ENCODE results near the gene NBPF11. TPM values are rescaled to one million over a fixed set of nuclear protein-coding genes. Genes with fewer than 3 reads are reported as not detected.
A peak's percentile ranks its signal among the peaks of the same experiment; 100 is the strongest.

Gene NBPF11
- total RNA-seq, 4 donors from 2014 or later, result 5.9 to 7.3 (median 6.7) TPM

GRCh38 chr1:148162363-148162762 lies 10.3 kb upstream of the NBPF11 start:
- H3K4me3 ChIP-seq, result no peak overlapping the region
- no peak for TF ChIP-seq POLR2A (IDR thresholded peaks at IDR 0.05)
- TF ChIP-seq CTCF (IDR thresholded peaks at IDR 0.05), result no peak
- TF ChIP-seq EP300 (IDR thresholded peaks at IDR 0.05), result no peak
- TF ChIP-seq POLR2AphosphoS5 (IDR thresholded peaks at IDR 0.05), result no peak
- peaks cover 0 to 5% (median 0%) of the 10 kb centered on the region in 3 donors for H3K9me3 ChIP-seq
- peaks cover 57% of the 10 kb centered on the region for H3K27me3 ChIP-seq
- no peaks in the 10 kb centered on the region for H3K36me3 ChIP-seq
- peaks cover 0 to 10% (median 0%) of the 10 kb centered on the region in 3 donors for H3K4me1 ChIP-seq
- no peak for ATAC-seq
- 47% methylated on average over 2 of the region's 25 CpGs; no CpG with 5 or more reads in 1 of the 2 donors for WGBS, 2 donors (ENCODE audit: low coverage in 1 of 2)
- H3K27ac ChIP-seq, result no peak overlapping the region

GRCh38 chr1:148161053-148161901 lies 9.2 kb upstream of the NBPF11 start:
- peaks cover 0 to 10% (median 0%) of the 10 kb centered on the region in 3 donors for H3K4me1 ChIP-seq
- no peak overlapping the region for H3K27ac ChIP-seq
- no peak overlapping the region for H3K4me3 ChIP-seq
- no peaks in the 10 kb centered on the region for H3K36me3 ChIP-seq
- TF ChIP-seq EP300 (IDR thresholded peaks at IDR 0.05), result no peak
- no peak for TF ChIP-seq POLR2A (IDR thresholded peaks at IDR 0.05)
- no peak for TF ChIP-seq POLR2AphosphoS5 (IDR thresholded peaks at IDR 0.05)
- no peak for TF ChIP-seq CTCF (IDR thresholded peaks at IDR 0.05)
- peaks cover 58% of the 10 kb centered on the region for H3K27me3 ChIP-seq
- H3K9me3 ChIP-seq, result peaks cover 0 to 5% (median 0%) of the 10 kb centered on the region in 3 donors
- WGBS, 2 donors (ENCODE audit: low coverage in 1 of 2), result 52 to 89% methylated on average over 5 to 8 of the region's 42 CpGs
- no peak for ATAC-seq

GRCh38 chr1:148160343-148161052 lies 8.4 kb upstream of the NBPF11 start:
- Histone ChIP-seq H3K4me1 (peaks cover 0 to 10% (median 0%) of the 10 kb centered on the region in 3 donors), H3K27ac (no peak overlapping the region), H3K9me3 (peaks cover 0 to 5% (median 0%) of the 10 kb centered on the region in 3 donors), H3K27me3 (peaks cover 65% of the 10 kb centered on the region), H3K4me3 (peak overlapping the region in 1 of 2 donors; percentile 16), H3K36me3 (no peaks in the 10 kb centered on the region)
- TF ChIP-seq POLR2AphosphoS5 (IDR thresholded peaks at IDR 0.05) (no peak), CTCF (IDR thresholded peaks at IDR 0.05) (no peak), EP300 (IDR thresholded peaks at IDR 0.05) (no peak)
- WGBS, 2 donors (ENCODE audit: low coverage in 1 of 2), result 31 to 33% methylated on average over 1 to 5 of the region's 43 CpGs
- ATAC-seq, result no peak

GRCh38 chr1:148160048-148160342 lies 7.9 kb upstream of the NBPF11 start:
- H3K4me1 ChIP-seq, result peaks cover 0 to 10% (median 0%) of the 10 kb centered on the region in 3 donors
- TF ChIP-seq POLR2A (IDR thresholded peaks at IDR 0.05), result no peak
- TF ChIP-seq POLR2AphosphoS5 (IDR thresholded peaks at IDR 0.05), result no peak
- no peak for TF ChIP-seq CTCF (IDR thresholded peaks at IDR 0.05)
- TF ChIP-seq EP300 (IDR thresholded peaks at IDR 0.05), result no peak
- H3K36me3 ChIP-seq, result no peaks in the 10 kb centered on the region
- ATAC-seq, result no peak
- peaks cover 68% of the 10 kb centered on the region for H3K27me3 ChIP-seq
- WGBS, 2 donors (ENCODE audit: low coverage in 1 of 2), result 22 to 35% methylated on average over 8 to 11 of the region's 15 CpGs
- no peak overlapping the region for H3K27ac ChIP-seq
- H3K4me3 ChIP-seq, result no peak overlapping the region
- peaks cover 0 to 5% (median 0%) of the 10 kb centered on the region in 3 donors for H3K9me3 ChIP-seq
